K562 (cell line): ENCODE measurements around the gene ZSWIM1. TPM values are rescaled to one million over a fixed set of nuclear protein-coding genes. Genes with fewer than 3 reads are reported as not detected.

Experiments
- ATAC-seq: fragments of 200-7000 bp; cut with Tn5 transposase; 3 replicates; pipeline ENCODE4 v1.9.1; 2020; ENCODE audit warnings: moderate library complexity
- BruUV-seq: library from RNA; stranded (reverse); fragments of 400-500 nt; replicated peaks from 2 replicates; lab custom pipeline; 2021; lab: Mats Ljungman, UMichigan
- CTCF ChIA-PET: fragments of 300-600 bp; formaldehyde crosslinking; extraction: SDS; loops from one replicate; lab custom pipeline; 2021; ENCODE audit warnings: low intra/inter-chr PET ratio; lab: Yijun Ruan, JAX
- POLR2A ChIA-PET: fragments of 300-600, 350-650 bp; sonication (Branson Sonifier 250); formaldehyde crosslinking; extraction: SDS; loops from one replicate; lab custom pipeline; 2021; ENCODE audit warnings: antibody characterized with exemption, inconsistent platforms; lab: Yijun Ruan, JAX
- DNase-seq, 4 experiments: peaks; one replicate each; pipeline versions ENCODE4 v3.0.0 to v3.0.0-alpha.2; 2011 to 2018; ENCODE audit warnings: low spot score in 3 of 4, mixed read lengths in 3 of 4; ENCODE audit errors: extremely low read depth in 1 of 4
- FAIRE-seq: peaks from 2 replicates; lab custom pipeline; 2011; peaks lifted over from hg19 to GRCh38; lab: Jason Lieb, UNC
- H2AFZ ChIP-seq: 2 replicates; pipeline ENCODE4 v1.6.0; 2011; ENCODE audit warnings: low read depth, low read length, control low read depth, inconsistent platforms
- H3K27ac ChIP-seq: fragments of 200-600 bp; 3 replicates; pipeline ENCODE4 v1.8.0; 2011; ENCODE audit warnings: low read depth, mild to moderate bottlenecking, control low read depth, inconsistent platforms, low read length, moderate library complexity, mixed read lengths; ENCODE audit errors: extremely low read depth
- H3K27me3 ChIP-seq, 2 experiments: fragments of 300-600 bp in 1 of 2; 2 replicates in 1 of 2; 3 replicates in 1 of 2; pipeline versions ENCODE4 v1.6.0 to v1.8.0; 2011; ENCODE audit warnings: inconsistent platforms in 2 of 2, low read length in 2 of 2, mild to moderate bottlenecking in 1 of 2, mixed read lengths in 1 of 2, moderate library complexity in 1 of 2; ENCODE audit not compliant: control insufficient read depth in 2 of 2, insufficient read depth in 2 of 2
- H3K36me3 ChIP-seq: fragments of 300-600 bp; 3 replicates; pipeline ENCODE4 v1.8.0; 2011; ENCODE audit warnings: mild to moderate bottlenecking, low read length, inconsistent platforms; ENCODE audit not compliant: control insufficient read depth, insufficient read depth
- H3K4me1 ChIP-seq, 2 experiments: fragments of 200-600 bp in 1 of 2; replicated peaks in 1 of 2; 2 replicates in 1 of 2; 3 replicates in 1 of 2; pipeline versions ENCODE4 v1.5.1 to v1.8.0; 2011; ENCODE audit warnings: inconsistent platforms in 2 of 2, low read length in 2 of 2, mild to moderate bottlenecking in 1 of 2, mixed read lengths in 1 of 2, moderate library complexity in 1 of 2; ENCODE audit not compliant: control insufficient read depth in 2 of 2, insufficient read depth in 2 of 2
- H3K4me2 ChIP-seq: 2 replicates; pipeline ENCODE4 v1.6.1; 2011; ENCODE audit warnings: low read length, control low read depth, inconsistent platforms, mixed read lengths; ENCODE audit not compliant: insufficient read depth
- H3K4me3 ChIP-seq: fragments of 200-600 bp; sonication (generic), shearing (Covaris generic); 2 replicates; pipeline ENCODE4 v1.5.1; 2016; ENCODE audit warnings: control low read depth, inconsistent platforms
- H3K79me2 ChIP-seq: fragments of 200-600 bp; 3 replicates; pipeline ENCODE4 v1.8.0; 2011; ENCODE audit warnings: low read length, inconsistent platforms; ENCODE audit not compliant: control insufficient read depth, insufficient read depth
- H3K9ac ChIP-seq, 2 experiments: 2 replicates each; pipeline versions ENCODE4 v1.6.0 to v1.6.1; 2011; ENCODE audit warnings: low read depth in 2 of 2, low read length in 2 of 2, control low read depth in 1 of 2, inconsistent platforms in 1 of 2, mild to moderate bottlenecking in 1 of 2, mixed read lengths in 1 of 2; ENCODE audit not compliant: insufficient read depth in 1 of 2
- H3K9me1 ChIP-seq: one replicate; pipeline ENCODE4 v1.6.0; 2011; ENCODE audit warnings: inconsistent platforms, mild to moderate bottlenecking, low read length, moderate library complexity; ENCODE audit not compliant: control insufficient read depth, insufficient read depth
- H3K9me3 ChIP-seq: replicated peaks from 2 replicates; pipeline ENCODE4 v1.5.1; 2011; ENCODE audit warnings: low read depth, low read length, inconsistent platforms; ENCODE audit not compliant: control insufficient read depth, insufficient read depth
- H4K20me1 ChIP-seq: replicated peaks from 2 replicates; pipeline ENCODE4 v1.6.1; 2011; ENCODE audit warnings: low read length, inconsistent platforms, mixed read lengths; ENCODE audit not compliant: control insufficient read depth, insufficient read depth
- CSDE1 ChIP-seq, 2 experiments: fragments of 450-650 bp; IDR thresholded peaks; 2 replicates each; pipeline ENCODE4 v1.6.1; 2016; ENCODE audit warnings: mild to moderate bottlenecking in 1 of 2
- HNRNPH1 ChIP-seq: fragments of 200-400 bp; formaldehyde crosslinking; optimal IDR thresholded peaks from 2 replicates; pipeline ENCODE3; 2017; ENCODE audit warnings: low read depth, mild to moderate bottlenecking, low read length, moderate library complexity
- WGBS: fragments of 100-300 bp; shearing (Covaris generic); methylation state at CpG from one replicate; pipeline ENCODE4 v1.1.6; 2016; ENCODE audit warnings: low coverage, mixed read lengths; ENCODE audit not compliant: insufficient coverage; ENCODE audit errors: missing lambda C conversion rate; 5-methylcytosine and 5-hydroxymethylcytosine counted together
- in situ Hi-C: fragments of 300-500 bp; cut with MboI; formaldehyde crosslinking; loops from 4 replicates; pipeline ENCODE4 v1.15.0; 2018; ENCODE audit warnings: inconsistent platforms, mixed read lengths
- intact Hi-C: fragments of 100-400 bp; cut with micrococcal nuclease; formaldehyde crosslinking; loops from 2 replicates; pipeline ENCODE4 v1.14.2; 2022
- polyA plus RNA-seq, 8 experiments: library from polyadenylated mRNA; depleted of rRNA in 4 of 8; stranded (reverse) in 5 of 8; unstranded in 3 of 8; fragments of >200 nt; fragmentation: Nextera tagmentation in 2 of 8; fragmentation: Illumina TruSeq in 1 of 8; extraction: Ambion mirVana in 2 of 8; extraction: Trizol in 1 of 8; gene quantifications; 2 replicates each; pipeline versions ENCODE4 v1.2.1 to v1.2.3, GENCODE V29; 2011 to 2014; ENCODE audit warnings: inconsistent platforms in 1 of 8, missing spikeins in 1 of 8
- total RNA-seq, 7 experiments: library from RNA; depleted of rRNA in 6 of 7; stranded (reverse); fragments of >200 nt in 6 of 7; fragmentation: Illumina TruSeq in 2 of 7; extraction: Trizol in 2 of 7; gene quantifications; 2 replicates each; pipeline versions ENCODE4 v1.2.1 to v1.2.3, GENCODE V29; 2011 to 2021; ENCODE audit warnings: low replicate concordance in 1 of 7
- TF ChIP-seq, protein P1 (sequence below): fragments of 450-650 bp; formaldehyde crosslinking; IDR thresholded peaks from 2 replicates; pipeline ENCODE4 v1.4.0; 2020; ENCODE audit warnings: mild to moderate bottlenecking, mixed read lengths
- TF ChIP-seq, protein P2 (sequence below): fragments of 200-800 bp; sonication (Bioruptor generic); IDR thresholded peaks from 2 replicates; pipeline ENCODE4 v1.6.1; 2017; ENCODE audit warnings: missing genetic modification characterization, missing compliant biosample characterization

Gene ZSWIM1
- total and polyA plus RNA-seq, 9 of the 15 experiments (the other 6 are each of a cell fraction or from before 2014, with no cell fraction given) = 2.5 to 15.6 (median 9.5) TPM

DNA sequence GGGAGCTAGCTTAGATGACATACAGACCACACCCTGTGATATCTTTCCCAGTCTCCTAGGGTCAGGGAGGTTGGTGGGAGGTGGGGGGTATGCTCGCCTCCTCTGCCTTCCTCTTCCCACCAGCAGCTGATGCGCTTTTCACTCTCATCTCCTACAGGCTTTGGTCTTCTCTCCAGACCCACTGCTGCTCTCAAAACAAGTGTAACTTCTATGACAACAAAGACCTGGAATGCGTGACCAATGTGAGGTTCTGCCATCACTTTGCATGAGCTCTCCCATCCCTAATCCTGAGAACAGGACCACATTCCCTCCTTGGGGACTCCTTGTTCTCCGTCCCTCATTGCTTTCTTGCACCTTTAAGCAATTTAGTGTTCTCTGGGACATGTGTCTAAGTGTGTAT, 12.8 kb downstream of the ZSWIM1 start:
- peaks cover 7 to 32% of the 10 kb centered on the region in 2 experiments for H3K4me1 ChIP-seq
- in situ Hi-C loops (no loop called here), intact Hi-C loops (loop anchor here (5.0 kb wide), 1 partner anchor 68 kb away; no protein-coding TSS in a partner anchor)
- ChIA-PET POLR2A (interaction anchor here (0.6 to 3.3 kb wide), 7 partner anchors 8 to 105 kb away, joined by 3 to 9 read pairs (median 6); partner anchors contain the start of gene ZSWIM1), CTCF (interaction anchor here (0.6 kb wide), 1 partner anchor 54 kb away, joined by 3 read pairs; no protein-coding TSS in a partner anchor)
- H3K36me3 ChIP-seq = peaks cover 49% of the 10 kb centered on the region; the same call in 2 of the 3 replicates
- H3K27ac ChIP-seq = no peak overlapping the region
- no peaks in the 10 kb centered on the region for H3K27me3 ChIP-seq
- no peaks in the 10 kb centered on the region for H3K9me1 ChIP-seq
- H3K79me2 ChIP-seq = peaks cover 7% of the 10 kb centered on the region; the same call in 1 of the 3 replicates
- ATAC-seq (no peak), FAIRE-seq (peak; percentile 32), DNase-seq (no peak)
- no peak overlapping the region for H3K9ac ChIP-seq
- H4K20me1 ChIP-seq = no peaks in the 10 kb centered on the region
- H3K9me3 ChIP-seq = no peaks in the 10 kb centered on the region
- no TSS peak for BruUV-seq
- H2AFZ ChIP-seq = no peak overlapping the region
- H3K4me3 ChIP-seq = no peak overlapping the region
- no peak overlapping the region for H3K4me2 ChIP-seq
- 82% methylated on average over 4 of the region's 4 CpGs for WGBS
- TF ChIP-seq, protein P1, sequence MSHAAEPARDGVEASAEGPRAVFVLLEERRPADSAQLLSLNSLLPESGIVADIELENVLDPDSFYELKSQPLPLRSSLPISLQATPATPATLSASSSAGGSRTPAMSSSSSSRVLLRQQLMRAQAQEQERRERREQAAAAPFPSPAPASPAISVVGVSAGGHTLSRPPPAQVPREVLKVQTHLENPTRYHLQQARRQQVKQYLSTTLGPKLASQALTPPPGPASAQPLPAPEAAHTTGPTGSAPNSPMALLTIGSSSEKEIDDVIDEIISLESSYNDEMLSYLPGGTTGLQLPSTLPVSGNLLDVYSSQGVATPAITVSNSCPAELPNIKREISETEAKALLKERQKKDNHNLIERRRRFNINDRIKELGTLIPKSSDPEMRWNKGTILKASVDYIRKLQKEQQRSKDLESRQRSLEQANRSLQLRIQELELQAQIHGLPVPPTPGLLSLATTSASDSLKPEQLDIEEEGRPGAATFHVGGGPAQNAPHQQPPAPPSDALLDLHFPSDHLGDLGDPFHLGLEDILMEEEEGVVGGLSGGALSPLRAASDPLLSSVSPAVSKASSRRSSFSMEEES (CRISPR knock-in tag) = no peak
- no peak for TF ChIP-seq HNRNPH1
- TF ChIP-seq CSDE1 (IDR thresholded peaks at IDR 0.05) = no peak
- TF ChIP-seq, protein P2, sequence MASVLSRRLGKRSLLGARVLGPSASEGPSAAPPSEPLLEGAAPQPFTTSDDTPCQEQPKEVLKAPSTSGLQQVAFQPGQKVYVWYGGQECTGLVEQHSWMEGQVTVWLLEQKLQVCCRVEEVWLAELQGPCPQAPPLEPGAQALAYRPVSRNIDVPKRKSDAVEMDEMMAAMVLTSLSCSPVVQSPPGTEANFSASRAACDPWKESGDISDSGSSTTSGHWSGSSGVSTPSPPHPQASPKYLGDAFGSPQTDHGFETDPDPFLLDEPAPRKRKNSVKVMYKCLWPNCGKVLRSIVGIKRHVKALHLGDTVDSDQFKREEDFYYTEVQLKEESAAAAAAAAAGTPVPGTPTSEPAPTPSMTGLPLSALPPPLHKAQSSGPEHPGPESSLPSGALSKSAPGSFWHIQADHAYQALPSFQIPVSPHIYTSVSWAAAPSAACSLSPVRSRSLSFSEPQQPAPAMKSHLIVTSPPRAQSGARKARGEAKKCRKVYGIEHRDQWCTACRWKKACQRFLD = no peak
